GM18505 (cell line): ENCODE data around the gene ZNF615.
"Not testable (repeated sequence)": the region's sequence is repeated elsewhere in the genome, so short reads cannot be mapped to it uniquely, and the experiment has no call there.

Experiments
- ATAC-seq: cut with Tn5 transposase; IDR thresholded peaks from one replicate; pipeline ENCODE4 v1.9.1; 2021; ENCODE audit not compliant: unreplicated experiment
- POLR2A ChIP-seq: IDR thresholded peaks from 4 replicates; pipeline ENCODE4 v1.6.1; 2011; ENCODE audit warnings: borderline replicate concordance; ENCODE audit not compliant: insufficient read depth, insufficient read length; ENCODE audit errors: extremely low read depth

ZNF615 gene

GRCh38 chr19:52010674-52011073 lies 2.7 kb upstream of the ZNF615 start:
- TF ChIP-seq POLR2A, result no peak
- no peak for ATAC-seq

- no peak for TF ChIP-seq POLR2A
- ATAC-seq, result no peak
Measured at GRCh38 chr19:52007451-52007805, 583 bp downstream of the ZNF615 start.

GRCh38 chr19:51994048-51994644 lies 13.9 kb downstream of the ZNF615 start:
- no peak for TF ChIP-seq POLR2A
- no peak for ATAC-seq

GRCh38 chr19:51993422-51993821 lies 14.6 kb downstream of the ZNF615 start:
- no peak for TF ChIP-seq POLR2A
- no peak for ATAC-seq

- TF ChIP-seq POLR2A, result peak; percentile 75
- ATAC-seq, result peak; percentile 80
Measured at GRCh38 chr19:51986309-51987291, 21.4 kb downstream of the ZNF615 start, which contains the start of gene ZNF350. TSS of gene ZNF350 (minus strand) at chr19:51986840. CDS start at chr19:51974360, 12,480 bp downstream.

- TF ChIP-seq POLR2A, result no peak
- no peak for ATAC-seq
Measured at GRCh38 chr19:51983361-51983760, 24.6 kb downstream of the ZNF615 start.

- not testable (repeated sequence) for ATAC-seq
Measured at GRCh38 chr19:51980926-51981325, 27.1 kb downstream of the ZNF615 start.

GRCh38 chr19:51980116-51980736 lies 27.8 kb downstream of the ZNF615 start:
- TF ChIP-seq POLR2A, result no peak
- ATAC-seq, result no peak

- no peak for TF ChIP-seq POLR2A
- ATAC-seq, result no peak
Measured at GRCh38 chr19:51978882-51979281, 29.1 kb downstream of the ZNF615 start.

- ATAC-seq, result no peak
- no peak for TF ChIP-seq POLR2A
Measured at GRCh38 chr19:51977346-51977745, 30.7 kb downstream of the ZNF615 start.

GRCh38 chr19:51976852-51977251 lies 31.2 kb downstream of the ZNF615 start:
- no peak for ATAC-seq
- no peak for TF ChIP-seq POLR2A

GRCh38 chr19:51975787-51976186 lies 32.2 kb downstream of the ZNF615 start:
- ATAC-seq, result not testable (repeated sequence)

- TF ChIP-seq POLR2A, result no peak
- ATAC-seq, result no peak
Measured at GRCh38 chr19:51971624-51972023, 36.4 kb downstream of the ZNF615 start.

- no peak for TF ChIP-seq POLR2A
- ATAC-seq, result no peak
Measured at GRCh38 chr19:51970718-51971117, 37.3 kb downstream of the ZNF615 start.
